Kasumi-1 (cell line): ENCODE data around the gene WNT2.
"Not testable (repeated sequence)": the region's sequence is repeated elsewhere in the genome, so short reads cannot be mapped to it uniquely, and the experiment has no call there.

Source experiments
- DNase-seq, 2 experiments: peaks; one replicate each; lab custom pipeline; 2025; lab: John Stamatoyannopoulos, UW

WNT2 gene

DNA sequence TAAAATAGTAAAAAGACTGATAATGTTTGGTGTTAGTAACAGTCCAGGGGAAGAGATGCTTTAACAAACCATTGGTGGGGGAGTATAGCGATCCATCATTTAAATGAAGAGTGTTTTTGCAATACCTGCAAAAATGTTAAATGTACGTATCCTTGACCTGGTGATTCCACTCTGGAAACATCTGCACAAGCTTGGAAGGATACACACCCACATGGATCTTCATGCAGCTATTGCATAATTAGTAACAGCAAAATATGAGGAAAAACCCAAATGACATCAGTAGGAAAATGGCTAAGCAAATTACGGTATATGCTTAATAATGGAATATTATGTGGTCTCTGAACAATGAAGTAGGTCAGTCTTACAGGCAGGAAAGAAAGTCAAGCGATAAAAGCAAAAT lies 20.5 kb downstream of the WNT2 start:
- no peak for DNase-seq

DNA sequence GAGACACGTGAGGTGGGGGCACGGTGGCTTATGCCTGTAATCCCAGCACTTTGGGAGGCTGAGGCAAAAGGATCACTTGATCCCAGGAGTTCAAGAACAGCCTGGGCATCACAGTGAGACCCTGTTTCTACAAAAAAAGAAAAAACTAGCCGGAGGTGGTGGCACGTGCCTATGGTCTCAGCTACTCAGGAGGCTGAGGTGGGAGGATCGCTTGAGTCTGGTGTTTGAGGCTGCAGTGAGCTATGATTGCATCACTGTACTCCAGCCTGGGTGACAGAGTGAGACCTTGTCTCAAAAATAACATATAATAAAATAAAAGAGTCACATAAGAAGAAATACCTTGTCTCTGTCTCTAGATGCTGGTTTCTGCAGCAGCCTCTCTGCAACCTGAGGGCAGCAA lies 22.4 kb downstream of the WNT2 start:
- DNase-seq, result not testable (repeated sequence)

DNA sequence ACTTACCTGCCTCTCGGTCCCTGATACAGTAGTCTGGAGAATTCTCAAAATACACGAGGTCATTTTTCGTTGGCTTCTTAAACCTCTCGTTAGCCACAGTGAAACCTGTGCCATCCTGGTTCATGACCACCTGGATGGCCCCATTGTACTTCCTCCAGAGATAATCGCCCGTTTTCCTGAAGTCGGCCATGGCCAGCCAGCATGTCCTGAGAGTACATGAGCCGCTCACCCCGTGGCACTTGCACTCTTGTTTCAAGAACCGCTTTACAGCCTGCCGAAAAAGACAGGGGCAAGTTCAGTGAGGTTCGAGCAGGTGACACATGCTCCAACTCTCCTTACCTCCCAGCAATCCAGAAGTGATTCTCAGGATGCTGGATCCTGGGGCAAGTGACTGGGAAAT lies 25.3 kb downstream of the WNT2 start:
- DNase-seq, result no peak

DNA sequence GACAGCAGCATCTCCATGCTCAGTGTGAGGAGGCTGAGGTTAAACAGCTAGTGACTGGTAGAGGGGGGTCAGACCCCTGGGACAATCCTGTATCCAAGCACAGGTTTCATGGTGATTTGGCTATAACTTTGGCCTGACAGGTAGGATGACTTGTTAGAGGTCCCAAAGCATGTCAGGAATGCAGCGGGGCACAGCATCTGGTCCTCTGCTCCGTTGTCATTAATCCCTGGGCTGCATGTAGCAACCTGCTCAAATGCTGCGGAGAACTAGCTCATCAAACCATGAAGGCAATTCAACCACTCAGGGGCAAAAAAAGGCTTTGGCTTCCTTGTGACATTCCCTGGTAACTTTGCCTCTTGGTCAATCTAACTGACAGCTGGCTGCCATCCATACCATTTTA lies 26.8 kb downstream of the WNT2 start:
- no peak for DNase-seq

DNA sequence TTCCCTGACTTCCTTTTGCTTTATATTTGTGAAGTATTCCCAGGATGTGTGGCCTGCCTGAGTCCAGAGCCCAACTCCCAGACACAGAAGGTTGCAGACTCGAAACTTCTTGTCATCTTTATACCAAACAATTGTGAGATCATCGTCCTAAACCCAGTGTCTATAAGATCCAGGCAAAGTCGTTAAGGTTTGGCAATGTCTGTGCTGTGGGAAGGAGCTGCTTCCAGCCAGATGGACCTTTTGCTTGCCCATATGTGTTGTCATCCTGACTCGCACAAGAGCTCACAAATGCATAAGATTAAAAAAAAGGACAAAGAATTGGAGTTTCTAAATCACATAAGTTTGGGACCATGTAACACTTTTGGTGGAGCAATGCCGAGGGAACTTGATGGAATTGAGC lies 37.0 kb downstream of the WNT2 start:
- no peak for DNase-seq

DNA sequence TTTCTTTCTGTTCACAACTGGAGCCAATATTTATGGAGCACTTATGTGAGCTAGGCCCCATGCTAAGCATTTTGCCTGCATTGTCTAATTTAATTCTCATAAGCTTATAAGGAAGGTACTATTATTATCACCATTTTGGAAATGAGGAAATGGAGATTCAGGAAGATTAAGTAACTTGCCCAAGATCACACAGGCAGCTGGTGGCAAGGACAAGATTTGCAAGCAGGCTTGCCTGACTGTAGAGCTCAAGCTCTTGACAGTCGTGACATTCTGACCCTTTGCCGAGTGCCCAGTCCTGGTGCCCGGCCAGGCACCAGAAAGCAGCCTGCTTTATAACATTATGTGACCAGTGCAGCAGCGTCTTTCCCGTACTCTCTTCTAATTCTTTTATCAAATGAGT lies 38.2 kb downstream of the WNT2 start:
- DNase-seq, result peak; percentile 21 to 32

DNA sequence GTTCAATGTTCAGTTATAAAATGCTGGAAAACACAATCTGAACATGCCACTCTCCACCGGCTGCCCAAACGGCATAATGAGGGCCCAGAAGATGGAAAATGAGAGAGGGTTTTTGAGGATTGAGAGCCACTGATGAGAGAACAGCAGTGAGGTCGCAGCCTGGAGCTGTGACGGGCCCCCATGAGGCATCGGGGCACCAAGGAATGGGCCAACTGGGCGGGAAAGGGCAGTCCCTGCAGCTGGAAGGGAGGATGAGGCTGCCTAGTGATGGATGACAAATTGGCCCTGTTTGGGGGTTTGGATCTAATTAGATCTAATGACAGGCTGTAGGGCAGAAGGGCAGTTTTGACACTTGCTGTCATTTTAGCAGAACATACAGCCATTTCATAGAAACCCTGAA lies 39.1 kb downstream of the WNT2 start:
- DNase-seq, result no peak

DNA sequence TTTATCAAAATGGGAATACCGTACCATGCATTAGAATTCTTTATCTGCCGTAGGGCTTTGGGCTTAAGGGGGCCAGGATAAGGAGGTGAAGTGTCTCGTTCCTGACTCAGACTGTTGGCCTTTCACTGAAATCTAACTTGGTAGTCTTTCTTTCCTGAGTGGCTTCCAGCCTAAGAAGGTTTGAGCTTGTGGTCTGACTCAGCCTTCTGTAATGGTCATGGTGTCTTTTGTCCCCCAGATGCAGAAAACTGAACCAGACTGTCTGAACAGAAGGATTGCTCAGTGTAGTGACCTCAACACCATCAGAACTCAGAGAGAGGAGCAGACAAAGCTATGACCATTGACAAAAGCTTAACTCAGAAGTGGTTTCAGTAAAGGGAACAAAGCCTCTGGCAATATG lies 39.5 kb downstream of the WNT2 start:
- DNase-seq, result no peak

DNA sequence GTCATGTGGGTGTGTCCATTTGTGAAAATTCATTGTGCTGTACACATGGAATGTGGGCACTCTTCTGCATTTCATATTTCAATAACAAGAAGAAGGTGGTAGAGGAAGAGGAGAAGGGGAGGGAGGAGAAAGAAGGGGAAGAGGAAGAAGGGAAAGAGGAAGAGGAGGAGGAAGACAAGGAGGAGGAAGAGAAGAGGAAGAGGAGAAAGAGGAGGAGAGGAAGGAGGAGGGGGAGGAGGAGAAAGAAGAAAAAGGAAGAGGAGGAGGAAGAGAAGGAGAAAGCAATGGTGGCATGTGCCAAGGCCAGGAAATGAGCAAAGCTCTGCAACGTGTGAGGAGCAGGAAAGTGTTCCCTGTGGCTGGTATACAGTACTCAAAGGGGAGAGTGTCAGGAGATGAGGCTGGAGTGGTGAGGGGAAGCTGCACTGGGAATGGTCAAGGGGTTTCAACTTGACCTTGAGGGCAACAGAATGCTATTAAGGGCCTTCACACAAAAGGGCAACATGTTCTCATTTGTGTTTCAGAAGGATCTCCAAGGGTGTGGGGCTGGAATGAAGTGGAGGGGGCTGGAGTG lies 40.5 kb downstream of the WNT2 start:
- DNase-seq, result no peak

DNA sequence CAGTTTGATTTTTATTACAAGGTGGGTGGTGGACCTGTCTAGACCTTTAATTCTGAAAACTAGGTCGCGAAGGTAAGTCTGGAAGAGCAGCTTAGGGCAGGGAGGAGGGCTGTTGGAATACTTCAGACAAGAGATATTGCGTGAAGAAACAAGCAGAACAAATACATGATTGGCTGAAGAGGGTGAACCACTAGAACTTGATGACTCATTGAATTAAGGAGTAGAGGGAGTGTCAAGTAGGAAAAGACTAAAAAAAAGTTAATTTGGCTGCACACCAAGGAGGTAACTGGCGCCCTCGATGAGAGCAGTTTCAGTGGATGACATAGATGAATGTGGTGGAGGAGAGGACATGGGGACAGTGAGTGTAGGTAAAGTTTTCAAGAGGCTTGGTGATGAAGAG lies 41.3 kb downstream of the WNT2 start:
- DNase-seq, result no peak

DNA sequence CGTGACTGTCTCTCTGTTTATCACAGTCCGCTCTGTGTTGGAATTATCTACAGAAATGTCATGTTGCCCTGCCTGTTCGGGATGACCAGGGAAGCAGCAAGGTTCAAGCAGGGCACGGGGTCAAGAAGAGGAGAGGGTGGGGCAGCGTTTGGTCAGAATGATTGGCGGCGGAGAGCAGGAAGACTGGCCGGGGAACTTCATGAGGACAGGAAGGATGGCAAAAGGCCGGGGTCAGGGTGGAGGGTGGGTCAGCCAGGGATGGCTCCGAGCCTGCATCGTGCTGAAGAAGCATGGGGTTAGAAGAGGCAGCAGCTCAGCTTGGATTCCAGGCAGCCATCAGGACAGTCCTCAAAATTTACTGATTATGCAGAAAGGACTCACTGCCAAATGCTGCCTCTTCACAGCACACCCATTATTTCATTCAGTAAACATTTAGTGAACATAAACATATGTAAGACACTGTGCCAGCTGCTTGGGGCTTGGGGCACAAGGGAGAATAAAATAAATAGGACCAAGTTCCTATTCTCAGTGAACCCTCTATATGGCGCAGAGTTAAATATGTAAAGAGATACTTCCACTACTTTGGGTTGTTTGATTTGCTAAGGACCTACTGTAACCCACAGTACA lies 42.8 kb downstream of the WNT2 start:
- no peak for DNase-seq

DNA sequence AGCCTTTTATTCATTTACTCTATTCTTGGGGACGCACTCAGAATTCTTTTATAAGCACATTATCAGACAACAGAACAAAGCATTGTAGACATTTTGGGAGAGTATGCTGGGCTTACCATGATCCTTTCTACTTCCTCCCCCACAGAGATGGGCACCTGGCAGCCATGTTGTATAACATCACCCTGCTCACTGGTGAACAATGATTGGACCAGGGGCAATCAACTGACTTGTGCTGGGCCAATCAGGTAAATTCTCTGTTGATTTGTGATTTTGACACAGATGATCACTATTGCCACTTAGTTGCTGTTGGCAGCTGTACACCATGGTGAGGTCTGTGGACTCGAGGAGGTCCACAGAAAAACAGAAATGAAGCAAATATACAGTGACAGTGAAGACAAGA lies 43.7 kb downstream of the WNT2 start:
- DNase-seq, result no peak

DNA sequence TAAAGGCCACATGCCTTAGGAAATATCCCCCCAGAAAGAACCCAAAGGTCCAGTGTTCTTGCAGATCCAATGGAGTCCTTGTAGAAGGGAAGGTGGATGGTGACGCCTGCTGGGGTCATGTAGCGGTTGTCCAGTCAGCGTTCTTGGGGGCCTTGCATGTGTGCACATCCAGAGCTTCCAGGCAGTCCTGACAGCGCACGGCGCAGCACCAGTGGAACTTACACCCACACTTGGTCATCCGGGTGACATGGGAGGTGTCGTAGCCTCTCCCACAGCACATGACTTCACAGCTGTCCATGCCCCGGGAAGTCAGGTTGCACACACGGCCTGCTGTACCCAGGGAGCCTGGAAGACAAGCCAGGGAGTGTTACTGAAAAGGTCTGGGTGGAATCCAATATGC lies 44.8 kb downstream of the WNT2 start:
- no peak for DNase-seq

DNA sequence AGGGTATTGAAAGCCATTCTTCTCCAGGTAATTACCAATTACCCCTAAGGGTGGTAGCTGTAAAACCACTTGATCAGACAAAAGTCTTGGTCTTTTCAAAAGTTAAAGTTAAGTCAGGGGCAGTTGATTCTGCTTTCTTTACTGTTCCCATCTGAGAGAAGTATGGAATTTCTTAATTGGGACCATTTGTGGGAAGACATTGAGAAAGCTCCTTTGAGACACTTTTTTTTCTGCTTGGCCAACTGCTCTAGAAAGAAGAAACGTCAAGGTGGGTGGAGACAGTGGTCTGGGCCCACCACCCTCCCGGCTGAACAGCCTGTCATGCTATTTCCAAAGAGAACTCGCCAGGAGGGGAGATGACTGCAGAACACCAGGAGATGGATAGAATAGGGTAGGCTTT lies 45.3 kb downstream of the WNT2 start:
- DNase-seq, result no peak

DNA sequence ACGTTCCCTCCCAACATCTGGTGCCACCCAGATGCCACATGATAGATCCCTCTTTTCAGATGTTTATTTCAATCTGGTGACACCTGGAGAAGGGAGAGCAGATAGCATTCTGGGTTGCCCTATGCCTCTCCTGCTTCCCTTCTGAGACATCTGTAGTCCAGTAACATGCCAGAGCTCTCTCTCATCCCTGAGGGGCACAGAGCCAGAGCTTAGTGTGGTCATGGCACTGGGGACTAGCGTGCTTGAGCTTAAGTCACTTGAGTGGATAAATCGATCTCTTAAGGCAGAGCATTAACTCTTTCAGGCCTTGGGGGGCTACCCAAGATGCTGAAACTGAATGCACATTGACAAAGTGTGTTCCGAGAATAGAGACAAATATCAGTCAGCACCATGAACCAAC lies 47.9 kb downstream of the WNT2 start:
- no peak for DNase-seq

DNA sequence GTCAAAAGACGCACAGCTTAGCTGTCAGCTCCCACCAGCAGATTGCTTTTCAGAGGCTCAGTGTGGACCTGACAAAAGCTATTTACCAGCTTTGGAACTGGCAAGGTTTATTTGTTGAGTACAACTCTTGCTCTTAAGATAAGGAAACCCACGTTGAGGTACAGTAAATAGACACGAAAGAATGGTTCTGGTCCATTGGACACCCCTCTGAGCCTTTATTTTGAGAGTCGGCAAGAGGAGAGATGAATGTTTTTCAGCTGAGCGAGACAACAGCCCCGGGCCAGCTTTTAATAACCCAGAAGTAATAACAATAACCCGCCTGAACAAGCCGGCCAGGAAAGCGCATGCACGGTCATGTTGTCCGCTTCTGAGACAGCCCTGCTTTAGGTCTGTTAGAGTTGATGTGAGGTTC lies 49.0 kb downstream of the WNT2 start:
- DNase-seq, result no peak

DNA sequence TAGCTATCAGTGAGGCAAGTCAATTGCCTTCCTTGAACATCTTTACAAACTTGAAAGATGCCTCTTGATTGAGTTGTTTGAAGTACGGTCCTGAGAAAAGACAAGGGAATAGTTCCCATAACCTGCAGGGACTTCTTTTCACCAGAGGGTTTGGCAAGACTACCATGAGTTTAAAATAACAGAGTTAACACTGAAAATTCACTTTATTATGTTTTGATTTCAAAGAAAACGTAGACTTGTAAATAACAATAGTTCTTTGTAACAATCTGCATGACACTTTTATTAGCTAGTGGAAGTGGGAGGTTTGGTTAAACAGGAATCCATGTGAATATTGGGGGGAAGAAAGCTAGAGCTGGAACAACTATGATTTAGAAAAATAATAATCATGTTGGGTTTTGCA lies 49.5 kb downstream of the WNT2 start:
- DNase-seq, result no peak

DNA sequence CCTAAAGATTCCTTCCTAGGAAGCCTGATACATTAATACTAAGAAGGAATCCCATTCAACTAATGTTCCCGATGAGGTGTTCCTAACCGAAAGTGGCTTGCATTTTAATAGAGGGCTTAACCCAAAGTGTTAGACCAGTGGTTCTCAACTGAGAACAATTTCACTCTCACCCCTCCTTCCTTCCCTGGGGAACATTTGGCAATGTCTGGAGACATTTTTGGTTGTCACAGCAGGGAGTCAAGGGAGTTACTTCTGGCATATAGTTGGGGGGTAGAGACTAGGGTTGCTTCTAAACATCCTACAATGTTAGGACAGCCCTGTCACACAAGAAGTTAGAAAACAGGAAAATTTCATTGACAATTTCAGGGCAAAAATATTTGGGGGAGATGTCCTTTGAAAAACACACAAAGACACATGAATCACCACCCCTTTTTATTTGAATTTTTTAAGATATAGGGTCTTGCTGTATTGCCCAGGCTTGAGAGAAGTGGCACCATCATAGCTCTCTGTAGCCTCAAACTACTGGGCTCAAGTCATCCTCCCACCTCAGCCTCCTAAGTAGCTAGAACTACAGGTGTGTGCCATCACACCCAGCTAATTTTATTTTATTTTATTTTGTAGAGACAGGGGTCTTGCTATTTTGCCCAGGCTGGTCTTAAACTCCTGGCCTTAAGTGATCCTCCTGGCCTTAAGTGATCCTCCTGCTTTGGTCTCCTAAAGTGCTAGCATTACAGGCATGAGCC lies 50.7 kb downstream of the WNT2 start:
- DNase-seq, result no peak

DNA sequence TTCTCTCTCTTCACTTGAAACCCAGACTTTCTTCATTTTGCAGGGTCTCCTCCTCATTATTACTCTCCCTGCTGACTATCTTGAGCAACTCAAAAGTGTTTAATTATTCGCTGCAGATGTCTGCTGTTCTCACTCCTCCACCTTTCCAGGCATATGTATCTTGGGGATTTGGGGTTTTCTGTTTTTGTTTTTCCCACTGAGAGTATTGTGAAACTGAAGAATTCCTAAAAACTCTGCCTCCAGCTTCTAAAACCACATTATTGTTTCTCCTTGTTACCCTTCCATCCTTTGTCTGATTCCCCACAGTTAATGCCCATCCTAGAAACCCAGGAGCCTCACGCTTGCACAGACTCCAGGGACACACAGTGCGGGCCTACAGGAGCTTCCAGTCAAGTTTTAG lies 51.3 kb downstream of the WNT2 start:
- no peak for DNase-seq

DNA sequence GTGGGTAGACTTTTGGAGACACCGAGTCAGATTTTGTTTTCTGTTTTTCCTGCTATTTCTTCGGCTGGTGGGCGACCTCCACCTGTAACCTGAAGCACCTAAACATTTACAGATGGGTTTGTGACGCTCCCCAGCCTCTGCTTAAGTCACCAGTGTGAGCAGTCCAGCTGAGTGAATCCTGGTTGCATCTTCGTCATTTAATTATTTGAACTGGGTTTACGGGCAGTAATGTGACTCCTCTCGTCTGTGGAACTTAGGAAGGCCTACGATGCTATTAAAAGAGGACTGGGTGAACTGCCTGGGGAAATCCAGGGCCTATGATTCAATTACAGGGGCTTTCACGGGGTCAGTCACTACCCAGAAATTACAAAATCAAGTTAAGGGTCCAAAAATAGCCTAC lies 52.5 kb downstream of the WNT2 start:
- no peak for DNase-seq

DNA sequence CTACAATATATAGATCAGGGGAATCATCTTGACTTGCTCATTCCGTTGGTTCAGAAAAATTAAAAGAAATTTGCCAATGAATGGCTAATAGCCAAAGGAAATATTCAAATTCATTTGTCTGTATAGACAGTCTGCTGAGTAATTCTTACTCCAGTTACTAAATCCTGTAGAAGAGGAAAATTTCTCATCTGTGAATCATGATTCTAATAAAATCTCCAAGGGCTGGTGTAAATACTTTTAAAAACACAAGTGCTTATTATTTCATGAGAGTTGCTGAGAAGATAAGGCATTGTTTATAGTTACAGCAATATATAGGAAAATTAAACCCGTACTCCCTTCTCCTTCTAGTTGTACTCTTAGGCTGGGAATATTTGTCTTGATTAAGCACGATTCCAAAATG lies 53.0 kb downstream of the WNT2 start:
- no peak for DNase-seq

DNA sequence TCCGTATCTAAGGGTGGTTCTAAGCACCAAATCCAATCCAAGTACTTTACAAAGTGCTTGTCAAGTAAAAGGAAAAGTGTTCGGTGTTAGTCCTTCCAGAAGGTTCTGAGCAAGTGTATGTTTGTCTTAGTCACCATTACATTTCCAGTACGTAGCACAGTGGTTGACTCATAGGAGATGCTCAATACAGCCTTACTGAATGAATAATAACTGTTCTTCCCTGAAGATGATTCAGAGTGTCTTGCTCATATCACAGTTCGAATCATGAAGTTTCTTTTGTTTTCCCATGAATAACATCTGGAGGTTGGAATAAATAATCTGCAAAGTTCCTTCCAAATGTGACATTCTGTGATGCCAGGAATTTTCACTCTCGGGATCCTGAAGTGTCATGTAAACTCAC lies 53.4 kb downstream of the WNT2 start:
- no peak for DNase-seq

DNA sequence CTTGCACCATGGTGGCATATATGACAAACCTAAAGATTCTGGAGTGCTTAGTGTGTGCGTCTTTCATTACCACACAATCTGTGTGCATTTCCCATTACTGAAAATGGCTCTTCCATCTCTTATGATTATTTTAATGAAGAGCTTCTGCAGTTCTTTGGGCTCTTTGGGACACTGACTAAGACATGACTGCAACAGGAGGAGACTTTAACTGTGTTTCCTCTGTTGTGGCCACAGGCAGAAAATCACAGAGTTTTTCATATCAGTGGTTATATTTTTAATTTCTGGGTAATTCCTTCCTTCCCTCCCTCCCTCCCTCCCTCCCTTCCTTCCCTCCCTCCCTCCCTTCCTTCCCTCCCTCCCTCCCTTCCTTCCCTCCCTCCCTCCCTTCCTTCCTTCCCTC lies 58.1 kb downstream of the WNT2 start:
- no peak for DNase-seq

DNA sequence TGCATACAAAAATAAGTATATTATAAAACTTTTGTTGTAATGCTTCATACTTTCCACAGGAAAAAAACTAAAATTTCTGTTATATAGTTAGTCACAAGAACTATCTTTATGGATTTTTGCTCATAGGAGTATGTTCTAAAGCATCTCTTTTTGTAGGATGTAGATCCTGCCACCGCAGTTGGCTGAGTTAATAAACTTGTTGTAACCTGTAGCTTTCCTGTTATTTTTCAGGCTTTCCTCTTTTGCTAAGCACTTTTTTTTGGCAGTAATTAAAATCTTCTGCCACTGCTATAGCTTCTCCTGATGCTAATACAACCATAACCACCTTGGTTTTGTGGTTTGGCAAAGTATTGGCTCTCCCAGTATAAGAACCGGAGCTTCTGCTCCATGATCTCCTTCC lies 60.3 kb downstream of the WNT2 start:
- no peak for DNase-seq
